ENCODE data around the gene TPSD1. TPM values are rescaled to one million over a fixed set of nuclear protein-coding genes. Genes with fewer than 3 reads are reported as not detected.
"Not testable (repeated sequence)": the region's sequence is repeated elsewhere in the genome, so short reads cannot be mapped to it uniquely, and the experiment has no call there.

The TPSD1 gene
- polyA plus RNA-seq, 1 experiment: not detected

GRCh38 chr16:1288813-1289476 is 33.1 kb downstream of the TPSD1 start:
- H3K36me3 ChIP-seq (ENCODE audit: control insufficient read depth, insufficient read depth, low read length): no peaks in the 10 kb centered on the region
- no peak for DNase-seq (ENCODE audit: low read depth)
- H3K4me3 ChIP-seq (ENCODE audit: low read depth, low read length): no peak overlapping the region
- peaks cover 30% of the 10 kb centered on the region for H3K27me3 ChIP-seq (ENCODE audit: control insufficient read depth, insufficient read depth, low read length)
- CTCF ChIA-PET: interaction anchor here (1.0 to 2.6 kb wide), 2 partner anchors 12 kb away, joined by 4 to 14 read pairs; no protein-coding TSS in a partner anchor
- no peak for TF ChIP-seq CTCF (IDR thresholded peaks at IDR 0.05; ENCODE audit: insufficient read depth, low read depth, low read length)
- POLR2A ChIA-PET: interaction anchor here (0.6 kb wide), 1 partner anchor 20 kb away, joined by 4 read pairs; no protein-coding TSS in a partner anchor

- Histone ChIP-seq H3K36me3 (ENCODE audit: control insufficient read depth, insufficient read depth, low read length) (no peaks in the 10 kb centered on the region), H3K4me3 (ENCODE audit: low read depth, low read length) (no peak overlapping the region), H3K27me3 (ENCODE audit: control insufficient read depth, insufficient read depth, low read length) (peaks cover 31% of the 10 kb centered on the region)
- TF ChIP-seq CTCF (IDR thresholded peaks at IDR 0.05; ENCODE audit: insufficient read depth, low read depth, low read length): no peak
- ChIA-PET CTCF (interaction anchor here (2.6 kb wide), 1 partner anchor 11 kb away, joined by 14 read pairs; no protein-coding TSS in a partner anchor), POLR2A (no interaction called here)
- no peak for DNase-seq (ENCODE audit: low read depth)
Observed at GRCh38 chr16:1289477-1289866, 33.6 kb downstream of the TPSD1 start.

- peaks cover 31% of the 10 kb centered on the region for H3K27me3 ChIP-seq (ENCODE audit: control insufficient read depth, insufficient read depth, low read length)
- no peaks in the 10 kb centered on the region for H3K36me3 ChIP-seq (ENCODE audit: control insufficient read depth, insufficient read depth, low read length)
- TF ChIP-seq CTCF (IDR thresholded peaks at IDR 0.05; ENCODE audit: insufficient read depth, low read depth, low read length): no peak
- no peak for DNase-seq (ENCODE audit: low read depth)
- ChIA-PET POLR2A (no interaction called here), CTCF (interaction anchor here (2.6 kb wide), 1 partner anchor 11 kb away, joined by 14 read pairs; no protein-coding TSS in a partner anchor)
- H3K4me3 ChIP-seq (ENCODE audit: low read depth, low read length): no peak overlapping the region
Observed at GRCh38 chr16:1290063-1290501, 34.2 kb downstream of the TPSD1 start.

GRCh38 chr16:1290860-1291575 is 35.1 kb downstream of the TPSD1 start:
- H3K4me3 ChIP-seq (ENCODE audit: low read depth, low read length): no peak overlapping the region
- TF ChIP-seq CTCF (IDR thresholded peaks at IDR 0.05; ENCODE audit: insufficient read depth, low read depth, low read length): no peak
- peaks cover 31% of the 10 kb centered on the region for H3K27me3 ChIP-seq (ENCODE audit: control insufficient read depth, insufficient read depth, low read length)
- H3K36me3 ChIP-seq (ENCODE audit: control insufficient read depth, insufficient read depth, low read length): no peaks in the 10 kb centered on the region
- ChIA-PET CTCF (interaction anchor here (0.8 to 2.6 kb wide), 2 partner anchors 10 to 73 kb away, joined by 3 to 14 read pairs; no protein-coding TSS in a partner anchor), POLR2A (no interaction called here)
- DNase-seq (ENCODE audit: low read depth): no peak

GRCh38 chr16:1291576-1291974 is 35.7 kb downstream of the TPSD1 start:
- Histone ChIP-seq H3K27me3 (ENCODE audit: control insufficient read depth, insufficient read depth, low read length) (peaks cover 31% of the 10 kb centered on the region), H3K4me3 (ENCODE audit: low read depth, low read length) (no peak overlapping the region), H3K36me3 (ENCODE audit: control insufficient read depth, insufficient read depth, low read length) (no peaks in the 10 kb centered on the region)
- CTCF ChIA-PET: interaction anchor here (2.6 kb wide), 1 partner anchor 9 kb away, joined by 14 read pairs; no protein-coding TSS in a partner anchor
- POLR2A ChIA-PET: no interaction called here
- no peak for DNase-seq (ENCODE audit: low read depth)
- no peak for TF ChIP-seq CTCF (IDR thresholded peaks at IDR 0.05; ENCODE audit: insufficient read depth, low read depth, low read length)

GRCh38 chr16:1292208-1292607 is 36.3 kb downstream of the TPSD1 start:
- H3K36me3 ChIP-seq (ENCODE audit: control insufficient read depth, insufficient read depth, low read length); DNase-seq (ENCODE audit: low read depth); CTCF ChIA-PET; H3K4me3 ChIP-seq (ENCODE audit: low read depth, low read length); POLR2A ChIA-PET: not testable (repeated sequence)
- peaks cover 31% of the 10 kb centered on the region for H3K27me3 ChIP-seq (ENCODE audit: control insufficient read depth, insufficient read depth, low read length)

GRCh38 chr16:1292808-1293207 is 36.9 kb downstream of the TPSD1 start:
- POLR2A ChIA-PET; DNase-seq (ENCODE audit: low read depth); CTCF ChIA-PET; H3K36me3 ChIP-seq (ENCODE audit: control insufficient read depth, insufficient read depth, low read length); H3K4me3 ChIP-seq (ENCODE audit: low read depth, low read length): not testable (repeated sequence)
- H3K27me3 ChIP-seq (ENCODE audit: control insufficient read depth, insufficient read depth, low read length): peaks cover 28% of the 10 kb centered on the region
